ENCODE data around the gene MRPL46. TPM values are rescaled to one million over a fixed set of nuclear protein-coding genes. Genes with fewer than 3 reads are reported as not detected.
"Not testable (repeated sequence)": the region's sequence is repeated elsewhere in the genome, so short reads cannot be mapped to it uniquely, and the experiment has no call there.

MRPL46 gene
- total RNA-seq, 4 donors from 2014 or later, result 17.3 to 30.2 (median 19.3) TPM

DNA sequence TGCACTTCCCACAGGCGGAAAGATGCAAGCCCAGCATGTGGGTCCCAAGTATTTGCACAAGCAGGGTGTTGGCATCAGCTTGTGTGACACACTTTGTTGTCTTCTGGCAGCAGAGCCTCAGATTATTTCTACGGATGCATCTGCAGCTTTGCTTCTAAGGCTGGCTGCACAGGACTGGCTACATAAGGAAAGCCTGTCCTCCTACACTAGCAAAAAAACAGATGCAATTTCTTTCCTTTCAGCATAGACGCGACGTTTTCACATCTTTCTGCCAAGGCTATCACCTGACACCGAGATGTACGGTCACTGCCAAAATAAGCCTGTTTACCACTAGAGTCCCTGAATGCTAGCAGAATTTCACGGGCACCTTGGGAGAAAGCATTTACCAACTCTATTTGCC lies 13.8 kb upstream of the MRPL46 start:
- DNase-seq (ENCODE audit: low spot score in 2 of 2), result no peak
- Histone ChIP-seq H3K4me1 (peaks cover 0 to 14% (median 0%) of the 10 kb centered on the region in 4 donors), H3K4me3 (no peak overlapping the region), H3K9me3 (no peaks in the 10 kb centered on the region), H3K27ac (no peak overlapping the region), H3K36me3 (peaks cover 0 to 47% (median 0%) of the 10 kb centered on the region in 3 donors), H3K27me3 (no peaks in the 10 kb centered on the region)
- no peak for TF ChIP-seq POLR2A (IDR thresholded peaks at IDR 0.05)
- TF ChIP-seq EP300 (IDR thresholded peaks at IDR 0.05), result no peak
- TF ChIP-seq, protein P1, sequence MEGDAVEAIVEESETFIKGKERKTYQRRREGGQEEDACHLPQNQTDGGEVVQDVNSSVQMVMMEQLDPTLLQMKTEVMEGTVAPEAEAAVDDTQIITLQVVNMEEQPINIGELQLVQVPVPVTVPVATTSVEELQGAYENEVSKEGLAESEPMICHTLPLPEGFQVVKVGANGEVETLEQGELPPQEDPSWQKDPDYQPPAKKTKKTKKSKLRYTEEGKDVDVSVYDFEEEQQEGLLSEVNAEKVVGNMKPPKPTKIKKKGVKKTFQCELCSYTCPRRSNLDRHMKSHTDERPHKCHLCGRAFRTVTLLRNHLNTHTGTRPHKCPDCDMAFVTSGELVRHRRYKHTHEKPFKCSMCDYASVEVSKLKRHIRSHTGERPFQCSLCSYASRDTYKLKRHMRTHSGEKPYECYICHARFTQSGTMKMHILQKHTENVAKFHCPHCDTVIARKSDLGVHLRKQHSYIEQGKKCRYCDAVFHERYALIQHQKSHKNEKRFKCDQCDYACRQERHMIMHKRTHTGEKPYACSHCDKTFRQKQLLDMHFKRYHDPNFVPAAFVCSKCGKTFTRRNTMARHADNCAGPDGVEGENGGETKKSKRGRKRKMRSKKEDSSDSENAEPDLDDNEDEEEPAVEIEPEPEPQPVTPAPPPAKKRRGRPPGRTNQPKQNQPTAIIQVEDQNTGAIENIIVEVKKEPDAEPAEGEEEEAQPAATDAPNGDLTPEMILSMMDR (IDR thresholded peaks at IDR 0.05), result no peak
- WGBS, 2 donors, result 63 to 76% methylated on average over 7 to 8 of the region's 8 CpGs

DNA sequence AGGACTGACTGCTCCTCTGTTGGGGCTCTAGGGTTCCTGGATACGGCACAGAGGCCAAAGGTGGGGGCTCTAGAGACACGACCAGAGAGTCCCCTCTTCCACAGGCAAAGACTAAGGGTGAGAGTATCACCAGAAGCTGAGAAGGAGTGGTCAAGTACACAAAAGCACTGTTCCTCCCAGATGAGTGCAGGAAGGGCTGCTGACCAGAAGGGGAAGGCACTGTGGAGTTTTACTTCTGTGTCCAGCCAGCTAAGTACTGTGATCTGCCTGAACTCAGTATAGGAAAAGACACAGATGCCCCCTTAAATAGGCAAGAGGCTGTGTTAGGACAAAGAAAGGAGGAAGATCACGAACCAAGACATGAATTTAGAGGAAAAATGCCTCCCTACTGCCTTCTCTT lies 12.0 kb upstream of the MRPL46 start:
- DNase-seq (ENCODE audit: low spot score in 2 of 2), result no peak
- 60 to 67% methylated on average over 3 of the region's 3 CpGs for WGBS, 2 donors
- peaks cover 0 to 14% (median 0%) of the 10 kb centered on the region in 4 donors for H3K4me1 ChIP-seq

DNA sequence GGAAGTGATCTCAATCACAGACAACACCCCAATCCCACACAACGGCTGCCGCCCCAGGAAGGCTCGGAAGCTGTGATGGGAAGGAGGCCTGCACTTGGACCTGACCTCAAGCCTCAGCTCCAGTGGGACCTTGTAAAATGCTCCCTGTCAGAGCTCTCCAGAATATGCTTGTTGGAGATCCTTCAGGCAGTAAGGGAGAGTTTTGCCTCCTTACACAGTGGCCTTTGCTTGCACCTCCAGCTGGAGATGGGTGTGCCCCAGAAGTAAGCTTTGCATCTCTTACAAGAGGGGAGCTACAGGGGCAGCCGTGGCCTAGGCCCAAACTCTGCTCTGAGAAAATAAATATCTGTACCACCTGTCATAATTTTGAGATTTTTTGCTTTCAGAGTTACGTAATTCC lies 10.7 kb upstream of the MRPL46 start:
- 76 to 86% methylated on average over 5 of the region's 5 CpGs for WGBS, 2 donors

More for the DNA sequence above, 12.0 kb upstream of the MRPL46 start:
- Histone ChIP-seq H3K9me3 (no peaks in the 10 kb centered on the region), H3K27me3 (no peaks in the 10 kb centered on the region), H3K27ac (no peak overlapping the region), H3K4me3 (no peak overlapping the region), H3K36me3 (peaks cover 0 to 65% (median 0%) of the 10 kb centered on the region in 3 donors)
- TF ChIP-seq, protein P1 (IDR thresholded peaks at IDR 0.05), result no peak
- no peak for TF ChIP-seq EP300 (IDR thresholded peaks at IDR 0.05)
- no peak for TF ChIP-seq POLR2A (IDR thresholded peaks at IDR 0.05)

DNA sequence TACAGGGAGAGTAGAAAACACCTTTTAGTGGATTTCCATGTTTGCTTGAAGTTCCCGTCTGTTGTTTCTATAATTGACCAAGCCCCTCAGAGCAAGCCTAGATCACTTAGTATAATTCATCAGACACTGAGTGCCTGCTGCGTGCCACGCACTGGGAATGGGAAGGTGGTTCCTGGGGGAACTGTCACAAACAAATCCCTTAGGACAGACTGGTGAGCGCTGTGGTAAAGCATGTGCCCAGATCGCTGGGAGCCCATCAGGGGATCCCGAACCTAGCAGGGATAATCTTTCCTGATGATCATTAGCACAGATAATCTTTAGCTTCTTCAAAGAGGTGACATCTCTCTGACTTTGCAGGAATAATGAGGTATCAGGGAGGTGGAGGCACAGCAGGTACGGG lies 9.9 kb upstream of the MRPL46 start:
- Histone ChIP-seq H3K36me3 (peaks cover 0 to 85% (median 0%) of the 10 kb centered on the region in 3 donors), H3K4me1 (peaks cover 0 to 14% (median 0%) of the 10 kb centered on the region in 4 donors), H3K27me3 (no peaks in the 10 kb centered on the region), H3K4me3 (no peak overlapping the region), H3K9me3 (no peaks in the 10 kb centered on the region), H3K27ac (peak overlapping the region in 1 of 4 donors; percentile 41)
- TF ChIP-seq EP300 (IDR thresholded peaks at IDR 0.05) (no peak), POLR2A (IDR thresholded peaks at IDR 0.05) (no peak)
- TF ChIP-seq, protein P1 (IDR thresholded peaks at IDR 0.05), result no peak
- whole genome bisulfite sequencing, 2 donors, result 84 to 90% methylated on average over 7 of the region's 7 CpGs
- no peak for DNase-seq (ENCODE audit: low spot score in 2 of 2)

More for the DNA sequence above, 10.7 kb upstream of the MRPL46 start:
- Histone ChIP-seq H3K4me1 (peaks cover 0 to 14% (median 0%) of the 10 kb centered on the region in 4 donors), H3K27me3 (no peaks in the 10 kb centered on the region), H3K27ac (no peak overlapping the region), H3K36me3 (peaks cover 0 to 78% (median 0%) of the 10 kb centered on the region in 3 donors), H3K9me3 (no peaks in the 10 kb centered on the region), H3K4me3 (no peak overlapping the region)
- no peak for TF ChIP-seq POLR2A (IDR thresholded peaks at IDR 0.05)
- TF ChIP-seq EP300 (IDR thresholded peaks at IDR 0.05), result no peak
- TF ChIP-seq, protein P1 (IDR thresholded peaks at IDR 0.05), result no peak
- no peak for DNase-seq (ENCODE audit: low spot score in 2 of 2)

DNA sequence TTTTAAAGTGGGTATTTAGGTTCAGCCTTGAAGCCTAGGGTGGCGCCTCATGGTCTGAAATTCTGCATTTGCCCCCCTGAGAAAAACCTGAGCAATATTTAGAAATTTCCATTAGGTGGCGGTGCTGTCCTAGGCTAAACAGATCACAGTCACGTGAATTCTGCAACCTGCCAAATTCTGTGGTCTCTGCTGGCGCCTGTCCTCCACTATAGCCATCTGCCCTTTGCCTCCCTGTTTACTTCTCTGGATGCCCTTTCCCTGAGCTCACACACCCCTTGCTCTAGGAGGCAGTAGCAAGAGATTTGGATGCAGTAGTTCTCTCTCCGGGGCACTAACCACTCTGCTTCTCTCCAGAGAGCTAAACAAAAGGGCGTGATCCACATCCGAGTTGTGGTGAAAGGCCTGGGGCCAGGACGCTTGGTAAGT lies 9.5 kb upstream of the MRPL46 start:
- H3K4me3 ChIP-seq, result no peak overlapping the region
- 32 to 34% methylated on average over 8 of the region's 8 CpGs for WGBS, 2 donors
- H3K27ac ChIP-seq, result peak overlapping the region in 1 of 4 donors; percentile 41
- no peaks in the 10 kb centered on the region for H3K9me3 ChIP-seq
- H3K4me1 ChIP-seq, result peaks cover 0 to 14% (median 0%) of the 10 kb centered on the region in 4 donors
- H3K27me3 ChIP-seq, result no peaks in the 10 kb centered on the region
- peak in 1 of 2 donors; percentile 37 for DNase-seq (ENCODE audit: low spot score in 2 of 2)
- TF ChIP-seq POLR2A (IDR thresholded peaks at IDR 0.05) (no peak), EP300 (IDR thresholded peaks at IDR 0.05) (no peak)
- TF ChIP-seq, protein P1 (IDR thresholded peaks at IDR 0.05), result peak; percentile 14 to 66 (median 35)
- H3K36me3 ChIP-seq, result peaks cover 0 to 85% (median 0%) of the 10 kb centered on the region in 3 donors

DNA sequence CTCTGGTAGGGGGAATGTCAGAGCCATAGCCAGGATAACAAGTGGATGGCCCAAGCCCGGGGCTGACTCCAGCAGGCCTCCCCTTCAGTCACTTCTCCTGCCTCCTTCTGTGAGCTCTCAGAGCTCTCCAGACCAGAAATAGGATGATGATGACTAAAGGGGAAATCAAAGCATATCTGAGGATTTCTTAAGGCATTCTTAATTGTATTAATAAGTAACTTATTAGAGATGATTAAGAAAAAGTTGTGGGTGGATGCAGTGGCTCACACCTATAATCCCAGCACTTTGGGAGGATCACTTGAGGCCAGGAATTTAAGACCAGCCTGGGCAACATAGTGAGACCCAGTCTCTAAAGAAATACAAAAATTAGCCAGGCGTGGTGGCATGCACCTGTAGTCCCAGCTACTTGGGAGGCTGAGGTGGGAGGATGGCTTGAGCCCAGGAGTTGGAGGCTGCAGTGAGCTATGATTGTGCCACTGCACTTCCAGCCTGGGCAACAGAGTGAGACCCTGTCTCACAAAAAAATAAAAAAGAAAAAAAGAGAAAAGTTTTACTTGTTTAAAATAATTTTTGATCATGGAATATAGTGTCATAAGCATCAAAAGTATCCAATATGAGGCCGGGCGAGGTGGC lies 6.6 kb upstream of the MRPL46 start:
- DNase-seq (ENCODE audit: low spot score in 2 of 2); H3K4me3 ChIP-seq; H3K9me3 ChIP-seq; H3K27ac ChIP-seq; H3K27me3 ChIP-seq: not testable (repeated sequence)
- peaks cover 0 to 73% (median 0%) of the 10 kb centered on the region in 3 donors for H3K36me3 ChIP-seq
- 91 to 97% methylated on average over 4 of the region's 4 CpGs for WGBS, 2 donors
- peaks cover 0 to 28% (median 2%) of the 10 kb centered on the region in 4 donors for H3K4me1 ChIP-seq

Data from tibial nerve (tissue), 4 donors.